Endodermal cell (in vitro differentiated cells): Measurements from ENCODE around the gene SERPINB12. TPM values are rescaled to one million over a fixed set of nuclear protein-coding genes. Genes with fewer than 3 reads are reported as not detected.
A peak's percentile ranks its signal among the peaks of the same experiment; 100 is the strongest.

Experiments used
- DNase-seq: peaks from one replicate; pipeline ENCODE4 v3.0.0-alpha.2; 2017
- H3K27ac ChIP-seq: 2 replicates; pipeline ENCODE4 v1.5.1; 2013; ENCODE audit warnings: mild to moderate bottlenecking, low read depth, low read length, moderate library complexity
- H3K27me3 ChIP-seq: 2 replicates; pipeline ENCODE4 v1.6.1; 2013; ENCODE audit warnings: mild to moderate bottlenecking, low read length, moderate library complexity; ENCODE audit not compliant: insufficient read depth, control insufficient read depth, poor library complexity, severe bottlenecking
- H3K36me3 ChIP-seq: 2 replicates; pipeline ENCODE4 v1.7.0; 2013; ENCODE audit warnings: mild to moderate bottlenecking, low read length, moderate library complexity; ENCODE audit not compliant: control insufficient read depth, insufficient read depth
- H3K4me1 ChIP-seq: one replicate; pipeline ENCODE4 v1.7.0; 2013; ENCODE audit warnings: low read length; ENCODE audit not compliant: control insufficient read depth, insufficient read depth
- H3K4me3 ChIP-seq: 2 replicates; pipeline ENCODE4 v1.5.1; 2013; ENCODE audit warnings: mild to moderate bottlenecking, low read length, moderate library complexity
- H3K9ac ChIP-seq: 2 replicates; pipeline ENCODE4 v1.6.1; 2013; ENCODE audit warnings: mild to moderate bottlenecking, low read length, moderate library complexity; ENCODE audit not compliant: poor library complexity, severe bottlenecking; ENCODE audit errors: extremely low read depth
- H3K9me3 ChIP-seq: 2 replicates; pipeline ENCODE4 v1.6.1; 2013; ENCODE audit warnings: mild to moderate bottlenecking, low read length, moderate library complexity; ENCODE audit not compliant: control insufficient read depth
- H3K27ac Mint-ChIP-seq: 2 replicates; pipeline ENCODE4 v1.8.0; 2020; ENCODE audit warnings: mixed read lengths
- H3K27me3 Mint-ChIP-seq: 2 replicates; pipeline ENCODE4 v1.8.0; 2021; ENCODE audit warnings: mild to moderate bottlenecking, mixed read lengths; ENCODE audit not compliant: insufficient read depth
- H3K36me3 Mint-ChIP-seq: 2 replicates; pipeline ENCODE4 v1.8.0; 2020; ENCODE audit warnings: low read depth, mixed read lengths
- H3K4me1 Mint-ChIP-seq: 2 replicates; pipeline ENCODE4 v1.8.0; 2020; ENCODE audit warnings: mixed read lengths
- H3K4me3 Mint-ChIP-seq: 2 replicates; pipeline ENCODE4 v1.8.0; 2020; ENCODE audit warnings: mild to moderate bottlenecking, moderate library complexity, mixed read lengths
- H3K9me3 Mint-ChIP-seq: 2 replicates; pipeline ENCODE4 v1.8.0; 2020; ENCODE audit warnings: mild to moderate bottlenecking, mixed read lengths
- CTCF ChIP-seq: fragments of 200-600 bp; sonication (generic); conservative IDR thresholded peaks from 2 replicates; pipeline ENCODE4 v1.5.0; 2021; ENCODE audit warnings: antibody characterized with exemption, mild to moderate bottlenecking
- WGBS, 2 experiments: methylation state at CpG; one replicate each; pipeline versions ENCODE4 v1.1.5 to v1.1.7; 2013; ENCODE audit warnings: missing lambda C conversion rate in 2 of 2, mixed read lengths in 1 of 2; ENCODE audit not compliant: insufficient coverage in 1 of 2, insufficient read length in 1 of 2; 5-methylcytosine and 5-hydroxymethylcytosine counted together
- total RNA-seq, 2 donors: library from RNA; stranded (reverse); fragmentation: NEBNext Ultra II Directional in 1 of 2; extraction: Animal tissue kit (Norgen Biotek cat#: 25700) in 1 of 2; gene quantifications; 2 replicates in 1 of 2; 3 replicates in 1 of 2; pipeline ENCODE4 v1.2.1, GENCODE V29; 2021

SERPINB12 gene
- total RNA-seq, 2 donors from 2014 or later, result not detected

GRCh38 chr18:63532471-63532870, 9.7 kb upstream of the SERPINB12 start:
- no peaks in the 10 kb centered on the region for H3K27me3 Mint-ChIP-seq
- 90 to 95% methylated on average over 2 of the region's 2 CpGs for WGBS, 2 experiments
- H3K9me3 ChIP-seq, result no peaks in the 10 kb centered on the region
- H3K27ac ChIP-seq, result no peak overlapping the region
- H3K9ac ChIP-seq, result no peak overlapping the region
- no peaks in the 10 kb centered on the region for H3K4me1 Mint-ChIP-seq
- TF ChIP-seq CTCF, result no peak
- H3K4me3 Mint-ChIP-seq, result no peak overlapping the region
- H3K9me3 Mint-ChIP-seq, result no peaks in the 10 kb centered on the region
- no peak overlapping the region for H3K4me3 ChIP-seq
- no peaks in the 10 kb centered on the region for H3K4me1 ChIP-seq
- H3K36me3 ChIP-seq, result no peaks in the 10 kb centered on the region
- H3K36me3 Mint-ChIP-seq, result no peaks in the 10 kb centered on the region
- H3K27ac Mint-ChIP-seq, result no peak overlapping the region
- no peaks in the 10 kb centered on the region for H3K27me3 ChIP-seq
- no peak for DNase-seq

GRCh38 chr18:63534615-63535014, 7.6 kb upstream of the SERPINB12 start:
- Mint-ChIP-seq H3K9me3 (no peaks in the 10 kb centered on the region), H3K27ac (no peak overlapping the region), H3K27me3 (no peaks in the 10 kb centered on the region), H3K4me1 (no peaks in the 10 kb centered on the region), H3K4me3 (no peak overlapping the region), H3K36me3 (no peaks in the 10 kb centered on the region)
- Histone ChIP-seq H3K9me3 (no peaks in the 10 kb centered on the region), H3K36me3 (no peaks in the 10 kb centered on the region), H3K4me1 (no peaks in the 10 kb centered on the region), H3K4me3 (no peak overlapping the region), H3K27ac (no peak overlapping the region), H3K27me3 (no peaks in the 10 kb centered on the region), H3K9ac (no peak overlapping the region)
- TF ChIP-seq CTCF, result no peak
- no peak for DNase-seq
- 85% methylated on average over 4 of the region's 4 CpGs; no CpG with 5 or more reads in 1 of the 2 experiments for WGBS, 2 experiments

- WGBS, 2 experiments, result 85 to 100% methylated on average over 1 to 3 of the region's 3 CpGs
- H3K27me3 Mint-ChIP-seq, result no peaks in the 10 kb centered on the region
- no peak for TF ChIP-seq CTCF
- Histone ChIP-seq H3K9ac (no peak overlapping the region), H3K27me3 (no peaks in the 10 kb centered on the region), H3K36me3 (no peaks in the 10 kb centered on the region), H3K4me1 (no peaks in the 10 kb centered on the region), H3K27ac (peak overlapping the region; percentile 57), H3K4me3 (no peak overlapping the region), H3K9me3 (no peaks in the 10 kb centered on the region)
- H3K9me3 Mint-ChIP-seq, result no peaks in the 10 kb centered on the region
- H3K4me1 Mint-ChIP-seq, result peaks cover 1% of the 10 kb centered on the region
- H3K4me3 Mint-ChIP-seq, result no peak overlapping the region
- no peaks in the 10 kb centered on the region for H3K36me3 Mint-ChIP-seq
- DNase-seq, result no peak
- H3K27ac Mint-ChIP-seq, result no peak overlapping the region
Observed at GRCh38 chr18:63539904-63540510, 2.2 kb upstream of the SERPINB12 start.
